Vein endothelial cell (primary cell): Measurements from ENCODE around the gene C1orf56. TPM values are rescaled to one million over a fixed set of nuclear protein-coding genes. Genes with fewer than 3 reads are reported as not detected.

ENCODE experiments used
- small RNA-seq: library from RNA; depleted of rRNA; stranded (forward); fragments of <200 nt; gene quantifications from one replicate; pipeline ENCODE3, GENCODE V24; 2012
- total RNA-seq: library from RNA; depleted of rRNA; stranded (reverse); fragments of >200 nt; gene quantifications from 2 replicates; pipeline ENCODE4 v1.2.3, GENCODE V29; 2012

Gene C1orf56
- total RNA-seq: 2.5 and 2.6 TPM in 2 replicates

DNA sequence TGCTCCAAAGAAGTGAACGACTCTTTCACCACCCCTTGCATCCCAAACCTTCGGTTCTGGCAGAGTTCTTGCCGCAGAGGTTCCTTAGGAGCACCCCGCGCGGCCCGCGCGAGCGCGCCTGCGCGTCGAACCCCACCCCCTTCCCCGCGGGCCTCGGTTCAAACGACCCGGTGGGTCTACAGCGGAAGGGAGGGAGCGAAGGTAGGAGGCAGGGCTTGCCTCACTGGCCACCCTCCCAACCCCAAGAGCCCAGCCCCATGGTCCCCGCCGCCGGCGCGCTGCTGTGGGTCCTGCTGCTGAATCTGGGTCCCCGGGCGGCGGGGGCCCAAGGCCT, at the start of gene C1orf56:
TSS of gene C1orf56 (plus strand) at position 161 of the 334 bp plus-strand sequence. CDS start at position 258, 97 bp downstream.

GRCh38 chr1:151006327-151007052, 41.1 kb upstream of the C1orf56 start, which contains the start of gene MINDY1:
Gene MINDY1 (minus strand): TSS chr1:151006902. CDS start chr1:151002617, 4,285 bp downstream.

DNA sequence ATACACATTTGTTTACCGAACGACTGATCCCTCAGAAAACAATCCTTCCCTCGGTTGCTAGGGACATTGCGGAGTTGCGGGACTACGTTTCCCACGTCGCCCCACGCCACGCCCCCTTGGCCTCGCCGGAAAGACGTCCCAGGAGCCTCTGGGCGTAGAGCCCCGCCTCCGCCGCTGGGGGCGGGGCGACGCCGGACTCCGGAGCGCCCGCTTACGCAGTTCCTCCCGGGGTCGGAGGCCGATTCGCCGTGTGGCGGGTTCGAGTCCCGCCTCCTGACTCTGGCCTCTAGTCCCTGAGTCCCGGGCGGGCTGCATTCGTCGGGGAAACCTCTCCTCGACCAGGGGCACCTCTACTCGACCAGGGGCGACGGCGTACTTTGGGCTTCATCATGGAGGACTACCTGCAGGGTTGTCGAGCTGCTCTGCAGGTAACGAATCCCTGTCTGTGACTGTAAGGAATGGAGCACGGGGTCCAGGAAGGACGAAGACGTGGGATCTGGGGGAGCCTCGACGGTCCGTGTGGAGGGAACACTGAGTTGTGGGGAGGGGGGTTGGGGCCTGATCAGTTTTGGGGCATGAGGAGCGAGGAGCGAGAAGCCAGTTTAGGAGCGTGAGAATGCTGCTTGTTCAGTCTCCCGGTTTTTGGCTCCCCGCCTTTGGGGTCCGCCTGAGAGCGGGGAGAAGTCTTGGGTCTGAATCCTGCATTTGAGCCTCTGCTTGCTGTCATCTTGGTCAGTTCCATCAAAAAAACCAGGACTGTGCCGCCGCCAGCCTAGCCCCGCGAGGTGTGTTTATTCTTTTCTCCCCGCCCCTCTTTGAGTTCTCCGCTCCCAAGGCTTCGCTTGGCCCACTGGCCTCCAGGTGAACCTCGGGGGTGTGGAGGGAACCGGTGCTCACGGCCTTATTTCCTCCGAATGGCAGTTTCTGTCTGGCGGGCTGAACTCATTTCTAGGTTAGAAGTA, 39.0 kb upstream of the C1orf56 start, which contains the start of gene PRUNE1:
TSS of gene PRUNE1 (plus strand) at position 206 of the 962 bp plus-strand sequence. CDS start at position 390, 184 bp downstream.

GRCh38 chr1:151036356-151036755, 11.2 kb upstream of the C1orf56 start, which contains the start of gene BNIPL:
Gene BNIPL (plus strand): TSS chr1:151036586. CDS start chr1:151036726, 140 bp downstream.

DNA sequence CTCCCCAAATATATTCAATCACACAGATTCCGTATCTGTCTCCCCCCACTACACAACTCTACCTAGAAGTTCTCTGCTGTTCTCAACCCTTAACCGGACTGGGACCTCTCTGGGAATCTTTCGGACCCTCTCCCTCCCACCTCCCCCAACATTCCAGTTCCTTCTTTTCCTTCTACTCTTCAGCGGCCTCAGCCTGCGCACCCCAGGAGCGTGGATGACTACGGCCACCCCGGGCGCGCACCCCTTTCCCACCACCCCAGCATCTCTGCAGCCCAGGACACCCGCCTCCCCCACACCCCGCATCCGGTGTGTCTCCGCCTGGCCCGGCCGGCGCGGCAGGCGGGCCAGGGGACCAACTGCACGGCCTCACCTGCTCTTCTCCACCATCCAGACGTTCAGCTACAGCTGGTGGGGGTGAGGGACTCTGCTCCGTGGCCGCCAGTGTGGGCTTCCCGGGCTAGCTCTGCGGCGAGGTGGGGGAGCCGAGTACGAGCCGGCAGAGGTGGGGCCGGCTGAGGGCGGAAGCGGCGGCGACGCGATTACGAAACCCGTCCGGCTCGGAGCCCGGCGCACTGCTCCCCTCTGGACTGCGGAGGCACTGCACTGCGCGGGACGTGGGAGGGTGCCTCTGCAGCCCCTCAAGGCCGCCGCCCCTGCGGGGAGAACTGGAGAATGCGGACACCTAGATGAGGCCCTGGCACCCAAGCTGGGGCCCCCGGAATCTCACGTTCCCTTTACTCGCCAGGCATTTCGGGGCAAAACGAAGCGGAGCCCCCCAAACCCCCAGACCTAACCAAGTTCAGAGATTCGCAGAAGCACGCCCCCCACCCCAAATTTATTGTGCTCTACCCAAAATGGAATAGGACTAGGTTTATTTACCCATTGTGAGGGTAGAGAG, 11.8 kb downstream of the C1orf56 start, which contains the start of gene CDC42SE1:
TSS of gene CDC42SE1 (minus strand) at position 514 of the 898 bp plus-strand sequence. CDS start 3,892 bp downstream, outside the sequence.

DNA sequence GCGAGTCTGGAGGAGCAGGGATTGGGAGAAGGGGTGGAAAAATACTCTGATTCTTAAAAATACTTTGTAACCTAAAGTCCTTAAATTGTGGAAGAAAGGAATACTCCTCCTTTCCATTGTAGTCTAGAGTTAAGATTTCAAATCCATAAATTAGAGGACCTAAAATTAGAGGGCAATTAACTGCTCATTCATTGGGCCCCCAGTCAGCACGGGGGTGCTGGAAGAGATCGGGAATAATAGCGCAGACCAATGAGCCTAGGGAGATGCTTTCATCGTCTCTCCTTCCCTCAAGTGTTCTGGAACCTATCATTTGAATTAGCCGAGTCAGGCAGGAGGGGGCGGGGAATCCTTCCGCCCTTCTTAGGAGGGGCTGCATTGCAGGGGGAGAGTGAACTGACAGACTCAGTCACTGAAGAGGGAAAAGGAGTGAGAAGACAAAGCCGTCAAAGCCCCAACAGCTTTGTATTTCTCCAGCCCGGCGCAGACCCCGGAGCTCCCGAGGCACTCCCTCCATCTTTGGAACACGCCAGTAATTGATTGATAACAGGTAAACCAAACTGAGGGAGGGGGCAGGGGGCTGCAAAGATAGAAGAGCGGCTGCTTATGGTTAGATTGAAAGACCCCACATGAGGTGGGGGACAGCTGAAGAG, 12.6 kb downstream of the C1orf56 start, which contains the start of gene MLLT11:
TSS of gene MLLT11 (plus strand) at position 391 of the 650 bp plus-strand sequence. CDS start 6,828 bp downstream, outside the sequence.

GRCh38 chr1:151070474-151071276, 23.1 kb downstream of the C1orf56 start, which contains the start of gene GABPB2:
Gene GABPB2 (plus strand): TSS chr1:151070761. CDS start chr1:151088190, 17,429 bp downstream.

Small RNAs within 50 kb of the gene (small RNA-seq; reads per million reads assigned to genes)
- 0.27 reads per million, percentile 4 among the genes with 10 or more reads in this experiment for gene RNU6-884P

Other genes with a start within 250 kb of the C1orf56 start
- 2.0 and 3.7 TPM in 2 replicates for gene CTSK, start 239.5 kb upstream of the C1orf56 start, total RNA-seq
- 30.1 and 38.2 TPM in 2 replicates for gene ARNT, start 171.2 kb upstream of the C1orf56 start, total RNA-seq
- not detected in 2 replicates for gene CTXND2, start 160.6 kb upstream of the C1orf56 start, total RNA-seq
- 44.4 and 45.6 TPM in 2 replicates for gene SETDB1, start 121.4 kb upstream of the C1orf56 start, total RNA-seq
- gene CERS2, start 72.9 kb upstream of the C1orf56 start, total RNA-seq: 129 and 138 TPM in 2 replicates
- gene ANXA9, start 65.5 kb upstream of the C1orf56 start, total RNA-seq: not detected in 2 replicates
- 13.6 and 15.4 TPM in 2 replicates for gene MINDY1, start 40.8 kb upstream of the C1orf56 start, total RNA-seq
- 6.4 and 8.8 TPM in 2 replicates for gene PRUNE1, start 39.3 kb upstream of the C1orf56 start, total RNA-seq
- gene BNIPL, start 11.2 kb upstream of the C1orf56 start, total RNA-seq: not detected in 2 replicates
- 73.2 and 88.8 TPM in 2 replicates for gene CDC42SE1, start 11.9 kb downstream of the C1orf56 start, total RNA-seq
- 9.8 and 12.4 TPM in 2 replicates for gene MLLT11, start 12.6 kb downstream of the C1orf56 start, total RNA-seq
- 4.6 and 6.8 TPM in 2 replicates for gene GABPB2, start 23.0 kb downstream of the C1orf56 start, total RNA-seq
- gene SEMA6C, start 98.9 kb downstream of the C1orf56 start, total RNA-seq: 15.6 and 17.6 TPM in 2 replicates
- not detected in 2 replicates for gene TNFAIP8L2, start 108.9 kb downstream of the C1orf56 start, total RNA-seq
- 5.2 TPM in 2 replicates for gene LYSMD1, start 118.2 kb downstream of the C1orf56 start, total RNA-seq
- gene SCNM1, start 118.4 kb downstream of the C1orf56 start, total RNA-seq: 30.4 and 33.4 TPM in 2 replicates
- gene TMOD4, start 128.2 kb downstream of the C1orf56 start, total RNA-seq: not detected in 2 replicates
- gene VPS72, start 142.4 kb downstream of the C1orf56 start, total RNA-seq: 58.5 and 60.7 TPM in 2 replicates
- gene PIP5K1A, start 150.8 kb downstream of the C1orf56 start, total RNA-seq: 57.8 and 58.0 TPM in 2 replicates
- gene PSMD4, start 207.0 kb downstream of the C1orf56 start, total RNA-seq: 132 and 160 TPM in 2 replicates
- gene ZNF687, start 234.5 kb downstream of the C1orf56 start, total RNA-seq: 16.4 and 22.9 TPM in 2 replicates